Inferior parietal cortex (tissue), 1 donor: ENCODE data around the gene COBL.

Experiments
- DNase-seq: peaks from one replicate; pipeline ENCODE4 v3.0.0-alpha.2; 2016; ENCODE audit errors: extremely low spot score

The COBL gene

DNA sequence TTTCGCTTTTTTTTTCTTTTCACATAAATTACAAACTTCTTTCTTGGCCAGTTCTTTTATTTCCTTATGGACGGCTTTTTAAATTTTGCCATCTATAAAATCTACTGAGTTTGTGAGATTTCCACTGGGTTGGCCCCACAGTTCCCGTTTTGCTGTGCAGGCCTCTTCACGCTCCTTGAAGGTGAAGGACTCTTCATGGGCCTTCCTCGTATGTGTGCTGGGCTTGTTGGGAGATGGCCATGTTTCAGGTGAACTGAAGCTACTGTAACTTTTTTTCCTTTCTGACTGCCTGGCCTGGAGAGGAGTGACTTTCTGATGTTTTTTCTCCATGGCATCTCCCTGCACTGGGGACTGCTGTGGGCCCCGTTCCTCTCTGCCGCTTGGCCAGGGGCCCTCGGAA, 262.4 kb downstream of the COBL start:
- no peak for DNase-seq

DNA sequence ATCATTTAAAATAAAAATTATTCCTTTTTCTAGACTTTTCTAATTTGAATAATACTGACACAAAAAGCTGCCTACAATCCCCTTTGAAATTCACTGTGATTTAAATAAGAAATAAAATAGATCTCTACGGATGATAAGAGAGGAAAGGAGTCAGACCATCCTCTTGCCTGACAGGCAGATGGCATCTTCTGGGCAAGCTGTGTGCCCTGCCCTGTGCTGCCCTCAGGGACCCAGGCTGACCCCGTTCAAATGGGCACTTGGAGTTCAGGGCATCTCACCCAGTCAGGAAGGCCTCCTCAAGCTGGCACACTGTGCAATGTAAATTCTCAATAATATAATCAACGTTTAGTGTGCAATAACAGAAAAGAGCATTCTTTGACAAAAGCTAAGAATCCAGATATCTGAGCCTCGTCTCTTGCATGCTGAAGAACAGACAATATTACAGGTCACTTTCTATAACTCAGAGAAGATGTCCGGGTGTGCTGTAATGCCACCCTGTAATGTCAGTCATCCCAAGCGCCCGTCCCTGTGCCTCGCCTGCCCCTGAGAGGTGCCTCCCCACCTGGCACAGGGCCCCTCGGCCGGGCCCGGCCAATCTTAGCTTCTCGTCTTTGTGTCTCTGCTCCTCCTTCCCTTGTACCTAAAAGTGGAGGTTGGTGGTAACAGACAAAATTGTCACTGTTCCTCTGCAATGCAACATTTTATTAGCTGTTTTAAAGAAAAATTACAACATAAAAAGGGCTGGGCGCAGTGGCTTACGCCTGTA, 263.3 kb downstream of the COBL start:
- no peak for DNase-seq

DNA sequence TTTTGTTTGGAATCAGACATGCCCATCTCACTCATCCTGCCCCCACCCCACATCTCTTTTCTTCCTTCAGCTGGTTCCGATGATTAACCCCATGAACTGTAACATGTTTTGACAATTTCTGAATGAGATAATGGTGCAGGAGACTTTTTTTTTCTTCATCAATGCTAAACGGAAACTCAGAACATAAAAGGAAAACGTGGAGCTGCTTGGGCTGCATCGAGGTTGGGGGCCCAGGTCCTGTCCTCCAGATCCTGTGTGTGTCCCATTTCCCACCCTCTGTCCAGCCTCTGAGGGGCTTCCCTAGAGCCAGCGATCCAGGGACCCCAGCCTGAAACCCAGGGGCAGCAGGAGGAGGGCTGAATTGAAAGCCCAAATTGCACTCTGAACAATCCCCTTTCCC, 270.1 kb downstream of the COBL start:
- no peak for DNase-seq

DNA sequence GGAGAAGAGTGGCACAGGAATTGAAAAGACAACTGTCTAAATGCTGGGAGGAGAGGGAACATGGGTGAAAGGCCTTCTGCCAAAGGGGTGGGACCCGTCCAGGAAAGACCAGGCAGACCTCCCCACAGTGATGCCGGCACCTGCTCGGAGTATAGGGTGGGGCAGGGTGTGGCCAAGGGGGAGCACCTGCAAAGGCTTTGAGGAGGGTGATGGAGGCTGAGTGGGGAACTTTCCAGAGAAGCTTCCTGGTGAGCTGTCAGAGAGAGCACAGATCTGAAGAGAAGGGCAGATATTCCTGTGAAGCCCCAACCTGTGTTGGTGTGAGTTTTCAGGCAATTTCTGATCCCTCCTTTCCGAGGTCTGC, 270.5 kb downstream of the COBL start:
- DNase-seq = no peak

DNA sequence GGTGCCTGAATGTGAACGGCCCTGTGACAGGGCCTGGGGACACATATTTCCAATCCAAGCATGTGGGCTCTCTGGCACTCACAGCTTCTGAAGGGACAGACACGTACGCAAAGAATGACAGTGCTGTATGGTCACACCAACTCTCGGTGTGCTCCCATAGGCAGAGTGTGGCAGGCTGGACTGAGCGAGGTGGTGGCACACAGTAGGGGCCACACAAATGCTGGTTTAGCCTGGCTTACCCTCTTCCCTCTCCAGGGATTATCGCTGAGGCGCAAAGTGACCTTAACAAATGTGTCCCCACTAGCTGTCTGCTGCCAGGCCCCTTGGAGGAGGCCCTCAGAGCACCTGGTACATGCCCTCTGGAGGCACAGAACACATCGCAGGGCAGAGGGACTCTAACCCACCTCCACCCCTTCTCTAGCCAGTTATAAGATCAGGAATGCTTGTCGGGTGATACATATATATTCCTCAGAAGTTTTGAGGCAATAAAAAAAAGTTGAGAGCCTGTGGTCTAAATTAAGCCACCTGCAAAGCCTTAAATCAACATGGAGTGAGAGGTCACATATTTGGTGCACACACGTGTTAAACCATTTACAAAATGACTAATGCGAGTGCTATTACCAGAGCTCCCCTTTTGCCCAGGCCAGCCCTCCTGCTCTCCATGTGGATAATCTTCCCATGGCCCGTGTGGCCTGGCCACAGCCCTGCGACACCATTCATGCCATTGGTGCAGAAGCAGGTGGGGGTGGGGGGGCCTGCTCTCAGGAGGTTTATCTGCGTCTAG, 271.1 kb downstream of the COBL start:
- no peak for DNase-seq

DNA sequence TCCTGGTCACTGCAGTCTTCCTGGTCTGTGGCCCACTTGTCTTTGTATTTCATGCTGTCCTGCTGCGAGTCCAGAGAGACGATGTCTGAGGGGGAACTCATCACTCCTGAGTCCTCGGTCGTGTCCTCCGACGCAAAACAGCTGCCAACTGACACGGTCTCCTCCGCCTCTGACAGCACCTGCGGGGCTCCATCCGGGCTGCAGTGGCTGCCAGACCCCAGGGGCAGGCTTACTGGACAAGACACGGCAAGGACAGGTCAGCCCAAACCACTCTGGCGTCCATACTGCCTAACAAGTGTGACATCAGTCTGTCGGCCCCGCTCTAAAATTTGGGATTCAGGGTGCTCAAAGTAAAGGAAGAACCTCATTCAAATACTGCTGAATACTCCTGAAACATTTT, 273.1 kb downstream of the COBL start:
- DNase-seq = no peak

DNA sequence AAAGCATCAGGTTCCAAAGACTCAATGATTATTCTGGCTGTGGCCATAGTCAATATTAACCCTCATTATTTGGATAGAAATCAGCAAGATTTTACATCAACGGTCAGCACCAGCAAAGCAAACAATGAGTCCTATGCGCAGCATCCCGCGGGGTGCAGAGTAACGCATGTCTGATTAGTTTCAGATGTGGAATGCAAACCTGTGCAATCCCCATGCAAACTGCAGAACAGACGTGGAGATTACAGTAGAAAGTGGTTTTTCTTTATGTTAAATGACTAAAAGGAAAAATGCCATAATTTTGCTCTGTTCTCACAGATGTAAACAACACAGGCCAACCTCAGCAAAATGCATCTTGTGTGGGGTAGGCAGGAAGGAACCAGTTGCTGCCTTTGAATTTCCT, 275.8 kb downstream of the COBL start:
- no peak for DNase-seq

DNA sequence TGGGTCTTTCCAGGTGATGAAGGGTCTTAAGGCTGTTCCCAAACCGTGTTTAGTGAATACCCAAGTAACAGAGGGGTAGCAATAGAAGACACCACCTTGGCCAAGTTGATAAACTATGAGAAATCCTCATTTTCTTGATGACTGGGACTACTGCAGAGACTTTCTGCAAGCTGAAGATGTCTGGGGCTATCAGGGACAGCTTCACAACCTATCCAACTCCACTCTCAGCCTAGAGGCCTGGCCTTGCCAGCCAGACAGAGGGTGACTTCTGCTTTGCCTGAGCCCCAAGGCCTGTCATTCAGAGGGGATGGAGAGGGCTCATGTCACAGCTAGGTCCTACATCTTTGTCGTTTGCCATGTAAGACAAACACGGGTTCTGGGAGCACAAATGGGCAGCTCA, 278.0 kb downstream of the COBL start:
- DNase-seq = no peak

DNA sequence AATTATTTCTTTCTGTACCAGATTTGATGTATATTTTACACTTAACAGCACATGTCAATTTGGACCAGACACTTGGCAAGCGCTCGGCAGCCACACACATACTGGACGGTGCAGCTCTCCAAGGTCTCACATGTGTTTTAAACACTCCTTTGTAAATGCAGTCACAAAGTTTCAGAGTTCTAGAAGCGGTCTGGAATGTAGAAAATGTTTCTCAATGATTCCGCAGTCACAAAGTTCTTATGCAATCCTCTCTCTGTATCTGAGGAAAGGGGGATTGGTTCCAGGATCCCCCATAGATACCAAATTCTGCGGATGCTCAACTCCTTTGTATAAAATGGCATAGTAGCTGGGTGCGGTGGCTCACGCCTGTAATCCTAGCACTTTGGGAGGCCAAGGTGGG, 280.9 kb downstream of the COBL start:
- DNase-seq = no peak

DNA sequence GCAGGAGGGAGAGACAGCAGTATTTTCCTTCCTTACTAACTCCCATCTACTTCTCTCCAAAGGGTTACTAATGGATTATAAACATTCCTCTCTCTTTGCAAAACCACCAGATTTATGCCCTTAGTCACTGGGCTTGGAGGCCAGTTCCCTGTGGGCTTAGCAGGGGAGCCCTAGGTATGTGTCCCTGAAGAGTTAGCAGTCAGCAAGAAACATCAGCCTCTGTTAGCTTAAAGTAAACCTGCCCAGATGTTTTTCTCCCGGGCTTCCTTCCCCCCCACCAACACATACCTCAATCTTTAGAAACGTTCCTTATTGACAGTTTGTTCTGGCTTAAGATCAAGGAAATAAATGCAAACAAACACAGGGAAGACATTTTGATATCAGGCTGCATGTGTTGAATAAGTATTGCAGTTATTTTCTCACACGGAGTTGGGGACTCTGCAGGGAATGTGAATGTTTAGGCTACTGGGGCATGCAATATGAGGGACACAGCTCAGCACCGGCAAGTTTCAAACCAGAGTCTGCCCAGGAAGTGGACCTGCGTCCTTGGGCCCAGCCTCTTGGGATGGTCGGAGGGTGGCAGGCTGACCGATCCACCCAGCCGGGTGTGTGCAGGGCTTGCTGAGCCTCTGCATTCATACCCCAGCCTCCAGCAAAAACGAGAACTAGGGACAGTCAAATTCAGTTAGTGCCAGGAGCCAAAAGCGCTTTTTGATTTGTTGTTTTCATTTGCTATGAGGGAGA, 281.9 kb downstream of the COBL start:
- no peak for DNase-seq

DNA sequence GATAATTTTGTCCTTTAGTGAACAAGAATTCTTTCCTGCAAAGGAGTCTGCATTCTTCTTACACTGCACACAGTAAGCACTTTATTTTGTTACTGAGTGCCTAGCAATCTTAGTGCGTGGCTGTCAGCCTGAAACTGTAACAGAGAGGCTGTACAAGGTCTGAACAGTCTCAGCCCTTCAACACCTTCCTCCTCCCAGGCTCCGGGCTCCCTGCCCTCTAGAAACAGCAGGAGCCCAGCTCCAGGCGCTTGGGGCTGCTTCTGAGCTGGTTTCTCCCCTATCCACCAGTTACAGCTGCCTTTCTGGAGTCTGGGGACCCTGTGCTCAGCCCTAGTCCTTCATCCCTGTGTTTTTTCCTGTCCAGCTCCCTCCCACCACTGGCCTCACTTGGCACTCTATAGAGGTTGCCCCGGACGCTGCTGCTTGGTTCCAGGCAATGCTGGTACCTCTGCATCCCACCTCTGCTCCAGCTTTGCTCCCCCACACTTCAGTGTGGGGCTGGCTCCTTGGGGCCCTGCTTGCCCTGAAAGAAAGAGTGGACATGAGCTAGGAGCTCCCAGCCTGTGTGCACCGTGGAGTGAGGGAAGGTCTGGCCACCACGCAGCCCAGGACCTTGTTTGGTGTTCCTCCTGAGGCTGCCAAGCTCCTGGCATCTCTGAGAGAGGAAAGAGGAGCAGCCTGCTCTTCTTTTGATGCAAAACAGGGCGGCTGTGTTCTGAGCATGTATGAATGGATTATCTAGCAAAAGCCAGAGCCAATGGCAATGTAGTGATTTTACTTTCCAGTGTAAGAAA, 282.7 kb downstream of the COBL start:
- no peak for DNase-seq

DNA sequence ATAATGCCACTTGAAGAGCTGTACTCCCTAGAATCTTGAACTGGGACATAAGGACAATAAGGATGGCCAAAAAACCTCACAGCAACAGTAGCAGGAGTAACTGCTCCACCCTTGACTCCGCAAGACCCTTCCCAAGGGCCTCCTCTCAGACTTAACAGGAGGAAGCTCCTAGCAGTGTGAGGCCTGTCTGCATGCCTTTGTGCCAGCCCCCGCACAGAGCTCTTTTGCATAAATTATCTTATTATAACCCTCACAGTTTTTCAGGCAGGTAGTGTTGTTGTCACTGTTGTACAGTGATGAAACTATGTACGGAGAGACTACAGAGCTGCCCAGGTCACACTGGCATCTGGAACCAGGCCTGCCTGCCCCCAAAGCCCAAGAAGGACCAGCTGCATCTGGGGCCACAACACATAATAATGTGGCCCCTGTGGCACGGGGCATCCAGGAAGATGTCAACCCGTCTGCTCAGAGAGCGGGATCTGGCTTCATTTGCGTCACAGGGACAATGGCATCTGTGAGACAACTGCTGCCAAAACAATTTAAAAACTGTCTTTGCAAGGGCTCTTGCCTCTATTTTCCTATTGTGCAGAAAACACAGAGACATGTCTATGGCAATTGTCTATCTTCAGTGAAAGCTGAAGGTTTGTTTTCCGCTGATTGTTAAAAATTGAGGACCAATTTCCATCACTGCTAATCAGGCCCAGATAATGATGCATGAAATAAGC, 284.7 kb downstream of the COBL start:
- peak; percentile 29 for DNase-seq

DNA sequence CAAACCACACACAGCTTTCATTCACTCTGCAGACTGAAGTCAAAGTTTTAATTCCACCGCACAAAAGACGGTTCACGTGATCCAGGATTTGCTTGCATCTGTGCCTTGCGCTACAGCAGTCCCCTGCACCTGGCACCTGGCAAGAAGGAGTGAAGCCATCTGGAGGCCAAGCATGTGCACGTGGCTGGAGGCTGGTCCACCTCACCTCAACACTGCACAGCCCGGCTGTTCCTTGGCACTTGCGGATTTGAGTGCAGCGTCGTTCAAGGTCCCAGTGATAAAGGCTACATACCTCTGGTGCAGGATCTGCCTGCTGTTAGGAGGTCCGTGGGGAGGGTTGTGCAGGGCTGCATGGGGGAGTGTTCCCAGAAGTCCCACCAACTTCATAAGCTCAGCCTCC, 285.4 kb downstream of the COBL start:
- no peak for DNase-seq

DNA sequence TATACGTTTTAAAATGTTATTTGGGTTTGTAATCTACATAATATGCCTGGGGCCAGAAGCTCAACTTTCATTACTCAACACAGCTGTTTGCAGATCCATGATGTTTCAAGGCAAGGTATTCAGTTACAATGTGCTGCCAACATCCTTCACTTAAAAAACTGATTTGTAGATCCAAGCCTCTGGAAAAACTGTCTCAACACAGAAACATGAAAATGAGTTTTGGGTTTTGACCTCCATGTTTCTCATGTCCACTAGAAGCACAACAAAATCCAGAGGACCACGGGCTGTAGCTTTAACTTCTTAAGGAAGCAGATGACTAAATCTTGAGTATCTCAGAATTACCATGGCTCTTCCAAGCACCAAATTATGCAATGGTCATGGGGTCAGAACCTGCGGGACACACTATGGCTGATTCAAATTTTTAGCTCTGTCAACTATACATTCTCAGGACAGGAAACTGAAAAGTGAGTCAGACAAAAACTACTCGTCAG, 286.9 kb downstream of the COBL start:
- DNase-seq = no peak

DNA sequence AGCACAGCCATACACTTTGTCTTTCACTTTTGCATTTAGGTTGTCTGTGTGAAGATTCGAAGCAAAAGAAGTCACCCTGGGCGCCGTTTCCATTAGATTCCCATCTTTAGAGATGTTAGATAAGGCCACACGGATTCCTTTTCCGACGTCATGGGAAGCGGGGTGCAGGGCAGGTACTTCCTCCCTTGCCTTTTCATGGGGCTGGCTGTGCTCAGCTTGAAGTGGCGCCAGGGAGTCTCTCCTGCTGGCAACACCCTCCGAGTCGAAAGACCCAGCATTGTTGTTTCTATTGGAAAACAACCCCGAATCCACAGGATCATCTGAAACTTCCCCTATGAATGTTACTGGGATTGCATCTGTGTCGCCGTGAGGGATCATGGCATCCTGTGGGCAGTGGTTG, 287.5 kb downstream of the COBL start:
- no peak for DNase-seq

DNA sequence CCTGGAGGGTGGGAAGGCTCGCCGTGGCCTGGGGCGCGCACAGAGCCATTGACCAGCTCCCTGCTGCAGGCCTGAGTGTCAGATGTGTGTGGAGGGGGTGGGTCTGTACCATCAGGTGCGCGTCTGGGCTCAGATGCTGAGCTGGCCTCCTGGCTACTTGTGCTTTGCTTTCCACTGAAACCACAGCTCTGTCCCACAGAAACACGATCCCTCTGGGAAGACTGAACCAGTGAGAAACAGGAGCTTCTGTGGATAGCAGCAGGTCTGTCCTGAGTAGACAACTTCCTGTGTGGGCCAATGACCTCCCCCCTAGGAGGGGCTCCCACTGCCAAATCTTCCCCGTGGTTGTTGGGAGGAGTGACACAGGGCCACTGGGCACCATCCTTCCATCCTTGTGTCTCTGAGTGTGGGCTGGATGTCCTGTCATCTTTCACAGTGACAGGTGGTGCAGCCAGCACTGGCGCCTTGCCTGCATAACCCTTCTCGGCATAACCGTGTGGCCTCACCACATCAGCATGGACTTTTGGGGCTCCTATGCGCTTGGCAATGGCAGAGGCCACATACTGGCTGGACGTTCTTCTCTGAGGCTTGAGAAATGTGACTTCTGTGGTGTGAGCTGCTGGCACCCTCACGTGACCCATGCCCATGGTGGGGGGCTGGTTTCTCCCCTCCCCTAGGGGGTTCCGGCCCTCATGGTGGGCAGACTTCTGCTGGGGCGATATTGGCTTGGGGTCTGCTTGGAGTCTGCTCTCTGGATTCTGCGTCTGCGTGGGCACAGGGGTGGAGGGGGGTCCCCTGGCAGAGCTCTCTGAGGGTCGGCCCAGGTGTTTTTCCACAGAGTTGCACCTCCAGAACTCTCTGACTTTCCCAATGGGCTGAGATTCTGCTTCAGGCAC, 288.4 kb downstream of the COBL start:
- no peak for DNase-seq

DNA sequence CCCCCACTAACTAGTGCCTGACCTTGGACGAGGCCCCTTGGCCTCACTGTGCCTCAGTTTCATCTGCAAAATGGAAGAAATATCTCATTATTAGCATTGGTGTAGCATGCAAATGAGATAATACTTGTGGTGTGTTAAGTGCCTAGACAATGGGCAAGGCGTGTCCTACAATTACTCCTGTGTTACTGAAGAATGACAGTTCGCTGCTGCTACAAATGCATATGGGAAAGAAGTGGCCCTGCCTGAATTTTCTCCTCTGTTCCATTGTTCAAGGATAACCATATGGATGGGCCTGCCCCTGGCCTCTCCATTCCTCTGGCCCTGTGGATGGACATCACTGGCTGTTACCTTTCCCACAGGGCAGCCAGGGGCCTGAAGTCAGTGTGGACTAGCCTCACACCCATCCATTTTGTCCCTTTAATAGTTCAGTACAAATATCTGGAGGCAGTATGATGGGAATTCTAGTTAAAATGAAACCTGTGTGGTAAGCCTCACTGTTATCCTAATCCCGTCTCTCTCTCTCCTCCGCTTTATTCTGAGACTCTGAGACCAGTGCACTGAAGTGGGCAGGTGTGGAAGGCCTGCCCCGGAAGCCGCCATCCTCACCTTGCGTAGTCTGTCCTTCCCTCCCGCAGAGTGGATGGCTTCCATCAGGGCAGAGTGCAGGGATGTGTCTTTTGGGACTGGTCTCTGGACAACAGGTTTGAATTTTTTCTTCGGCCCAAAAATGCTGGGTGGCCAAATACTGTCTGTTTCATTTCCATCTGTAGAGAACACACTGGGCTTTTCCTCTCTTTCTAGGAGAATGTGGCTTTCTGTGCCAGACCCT, 289.3 kb downstream of the COBL start:
- DNase-seq = no peak

DNA sequence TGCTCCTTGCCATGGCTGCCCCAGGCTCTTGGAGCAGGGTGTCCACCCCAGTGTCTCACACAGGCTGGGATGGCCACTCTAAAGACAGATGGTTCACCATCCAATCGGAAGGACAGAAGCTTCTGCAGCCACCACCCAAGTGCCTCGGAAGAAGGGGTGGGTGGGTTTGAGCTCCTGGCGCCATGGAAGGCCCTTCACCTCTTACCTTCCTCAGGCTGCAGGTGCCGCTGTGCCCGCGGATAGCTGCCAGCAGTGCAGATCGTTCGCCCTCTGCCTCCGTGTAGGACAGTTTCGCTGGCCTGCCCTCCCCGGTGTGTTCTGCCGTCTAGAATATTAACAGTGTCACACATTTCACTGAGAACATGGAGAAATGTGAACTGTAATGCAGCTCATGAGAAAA, 290.3 kb downstream of the COBL start:
- DNase-seq = no peak

DNA sequence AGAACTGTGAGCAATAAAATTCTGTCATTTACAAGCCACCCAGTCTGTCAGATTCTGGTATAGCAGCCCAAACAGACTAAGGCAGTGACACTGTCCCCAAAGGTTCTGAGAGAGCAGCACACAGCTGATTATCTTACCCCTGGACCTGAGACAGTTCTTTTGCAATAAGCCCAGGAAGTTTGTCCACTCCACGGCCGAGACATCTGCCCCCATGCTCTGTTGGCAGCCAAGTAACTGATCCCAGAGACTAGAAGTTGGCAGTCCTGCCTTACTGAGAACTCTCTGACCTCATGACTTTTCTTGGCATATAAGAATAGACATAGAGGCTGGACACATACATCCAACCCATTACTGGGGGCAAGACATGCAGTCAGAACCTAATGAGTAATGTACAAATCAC, 290.9 kb downstream of the COBL start:
- no peak for DNase-seq
